Fibroblast of lung (primary cell): ENCODE results near the gene TERT. TPM values are rescaled to one million over a fixed set of nuclear protein-coding genes. Genes with fewer than 3 reads are reported as not detected.

Experiments used
- DNase-seq, 2 donors: peaks; one replicate each; pipeline versions ENCODE4 v3.0.0 to v3.0.0-alpha.2; 2010; ENCODE audit warnings: low read depth in 2 of 2
- H2AFZ ChIP-seq: 2 replicates; pipeline ENCODE4 v1.5.1; 2012; ENCODE audit warnings: low read length, control low read depth, inconsistent platforms
- H3K27ac ChIP-seq: 2 replicates; pipeline ENCODE4 v1.5.1; 2011; ENCODE audit warnings: low read length, control low read depth; ENCODE audit not compliant: insufficient read depth
- H3K27me3 ChIP-seq: 2 replicates; pipeline ENCODE4 v1.5.1; 2011; ENCODE audit warnings: mild to moderate bottlenecking, low read length; ENCODE audit not compliant: control insufficient read depth, insufficient read depth
- H3K36me3 ChIP-seq: 2 replicates; pipeline ENCODE4 v1.5.1; 2011; ENCODE audit warnings: low read length; ENCODE audit not compliant: control insufficient read depth, insufficient read depth
- H3K4me1 ChIP-seq: 2 replicates; pipeline ENCODE4 v1.5.1; 2011; ENCODE audit warnings: low read length; ENCODE audit not compliant: control insufficient read depth, insufficient read depth; ENCODE audit errors: extremely low read depth
- H3K4me2 ChIP-seq: 2 replicates; pipeline ENCODE4 v1.5.1; 2011; ENCODE audit warnings: low read length, control low read depth; ENCODE audit not compliant: insufficient read depth; ENCODE audit errors: extremely low read depth
- H3K4me3 ChIP-seq, 4 experiments: fragments of 200-600 bp in 1 of 4; sonication (generic) in 1 of 4; replicated peaks in 1 of 4; 2 replicates each; pipeline ENCODE4 v1.5.1; 2011 to 2016; ENCODE audit warnings: low read length in 4 of 4, low read depth in 3 of 4, mild to moderate bottlenecking in 3 of 4, control low read depth in 2 of 4, inconsistent platforms in 1 of 4, mixed read lengths in 1 of 4; ENCODE audit not compliant: insufficient read depth in 1 of 4; ENCODE audit errors: control extremely low read depth in 1 of 4
- H3K79me2 ChIP-seq: 2 replicates; pipeline ENCODE4 v1.5.1; 2012; ENCODE audit warnings: mild to moderate bottlenecking, low read length, inconsistent platforms; ENCODE audit not compliant: control insufficient read depth, insufficient read depth
- H3K9ac ChIP-seq: 2 replicates; pipeline ENCODE4 v1.5.1; 2011; ENCODE audit warnings: mild to moderate bottlenecking, low read length, control low read depth; ENCODE audit not compliant: insufficient read depth
- H3K9me3 ChIP-seq: 2 replicates; pipeline ENCODE4 v1.5.1; 2012; ENCODE audit warnings: low read depth, low read length; ENCODE audit not compliant: control insufficient read depth, insufficient read depth
- H4K20me1 ChIP-seq: 2 replicates; pipeline ENCODE4 v1.5.1; 2011; ENCODE audit warnings: low read length; ENCODE audit not compliant: control insufficient read depth, insufficient read depth; ENCODE audit errors: extremely low read depth
- CTCF ChIP-seq, 2 donors: IDR thresholded peaks in 1 of 2; conservative IDR thresholded peaks in 1 of 2; 1 replicate in 1 of 2; 2 replicates in 1 of 2; pipeline ENCODE4 v1.5.1; 2011 to 2012; ENCODE audit warnings: low read length in 2 of 2, control low read depth in 1 of 2, inconsistent platforms in 1 of 2, low read depth in 1 of 2, mild to moderate bottlenecking in 1 of 2
- EZH2 ChIP-seq: IDR thresholded peaks from 2 replicates; pipeline ENCODE4 v1.5.1; 2012; ENCODE audit warnings: low read length, control low read depth, mild to moderate bottlenecking; ENCODE audit errors: missing control alignments
- polyA plus RNA-seq, 2 donors: library from polyadenylated mRNA; depleted of rRNA in 1 of 2; stranded (reverse) in 1 of 2; unstranded in 1 of 2; fragments of >200 nt; gene quantifications; 2 replicates each; pipeline ENCODE4 v1.2.1, GENCODE V29; 2011 to 2012; ENCODE audit warnings: missing spikeins in 1 of 2
- total RNA-seq: library from RNA; depleted of rRNA; stranded (reverse); fragments of >200 nt; gene quantifications from 2 replicates; pipeline ENCODE4 v1.2.1, GENCODE V29; 2014

TERT gene
- total and polyA plus RNA-seq, 2 donors (not counting 1 experiment from before 2014, with no cell fraction given), result not detected

- DNase-seq, result no peak
- Histone ChIP-seq H3K36me3 (no peaks in the 10 kb centered on the region), H3K4me1 (no peaks in the 10 kb centered on the region), H3K9me3 (no peaks in the 10 kb centered on the region), H2AFZ (no peak overlapping the region), H3K27me3 (no peaks in the 10 kb centered on the region), H3K4me3 (no peak overlapping the region), H3K79me2 (no peaks in the 10 kb centered on the region), H4K20me1 (no peaks in the 10 kb centered on the region), H3K4me2 (no peak overlapping the region), H3K27ac (no peak overlapping the region), H3K9ac (no peak overlapping the region)
- TF ChIP-seq EZH2 (no peak), CTCF (conservative IDR thresholded peaks at IDR 0.05 in 1 of 2, IDR thresholded peaks at IDR 0.05 in 1 of 2; ENCODE audit: low read depth in 1 of 2, low read length in 2 of 2) (no peak)
These were observed 16.0 kb downstream of the TERT start for GRCh38 chr5:1278656-1279442.

- H3K27ac ChIP-seq, result no peak overlapping the region
- no peaks in the 10 kb centered on the region for H3K9me3 ChIP-seq
- H3K36me3 ChIP-seq, result no peaks in the 10 kb centered on the region
These were observed 16.7 kb downstream of the TERT start for GRCh38 chr5:1278216-1278615.

GRCh38 chr5:1277781-1278180 is 17.1 kb downstream of the TERT start:
- H3K4me1 ChIP-seq, result no peaks in the 10 kb centered on the region

More at GRCh38 chr5:1278216-1278615, 16.7 kb downstream of the TERT start:
- Histone ChIP-seq H2AFZ (no peak overlapping the region), H3K9ac (no peak overlapping the region), H3K4me2 (no peak overlapping the region), H4K20me1 (no peaks in the 10 kb centered on the region), H3K27me3 (no peaks in the 10 kb centered on the region), H3K4me3 (no peak overlapping the region), H3K79me2 (no peaks in the 10 kb centered on the region), H3K4me1 (no peaks in the 10 kb centered on the region)
- no peak for TF ChIP-seq CTCF (conservative IDR thresholded peaks at IDR 0.05 in 1 of 2, IDR thresholded peaks at IDR 0.05 in 1 of 2; ENCODE audit: low read depth in 1 of 2, low read length in 2 of 2)
- no peak for TF ChIP-seq EZH2
- no peak for DNase-seq

More at GRCh38 chr5:1277781-1278180, 17.1 kb downstream of the TERT start:
- H3K9me3 ChIP-seq, result no peaks in the 10 kb centered on the region
- TF ChIP-seq CTCF (conservative IDR thresholded peaks at IDR 0.05 in 1 of 2, IDR thresholded peaks at IDR 0.05 in 1 of 2; ENCODE audit: low read depth in 1 of 2, low read length in 2 of 2), result no peak
- no peak for TF ChIP-seq EZH2
- no peak for DNase-seq
- no peak overlapping the region for H2AFZ ChIP-seq
- H3K4me3 ChIP-seq, result no peak overlapping the region
- H3K36me3 ChIP-seq, result no peaks in the 10 kb centered on the region
- H3K9ac ChIP-seq, result no peak overlapping the region
- no peaks in the 10 kb centered on the region for H3K79me2 ChIP-seq
- H3K27ac ChIP-seq, result no peak overlapping the region
- H3K4me2 ChIP-seq, result no peak overlapping the region
- H3K27me3 ChIP-seq, result no peaks in the 10 kb centered on the region
- H4K20me1 ChIP-seq, result no peaks in the 10 kb centered on the region
